Measurements from ENCODE around the gene CACNA2D3.

- TF ChIP-seq, protein P1, sequence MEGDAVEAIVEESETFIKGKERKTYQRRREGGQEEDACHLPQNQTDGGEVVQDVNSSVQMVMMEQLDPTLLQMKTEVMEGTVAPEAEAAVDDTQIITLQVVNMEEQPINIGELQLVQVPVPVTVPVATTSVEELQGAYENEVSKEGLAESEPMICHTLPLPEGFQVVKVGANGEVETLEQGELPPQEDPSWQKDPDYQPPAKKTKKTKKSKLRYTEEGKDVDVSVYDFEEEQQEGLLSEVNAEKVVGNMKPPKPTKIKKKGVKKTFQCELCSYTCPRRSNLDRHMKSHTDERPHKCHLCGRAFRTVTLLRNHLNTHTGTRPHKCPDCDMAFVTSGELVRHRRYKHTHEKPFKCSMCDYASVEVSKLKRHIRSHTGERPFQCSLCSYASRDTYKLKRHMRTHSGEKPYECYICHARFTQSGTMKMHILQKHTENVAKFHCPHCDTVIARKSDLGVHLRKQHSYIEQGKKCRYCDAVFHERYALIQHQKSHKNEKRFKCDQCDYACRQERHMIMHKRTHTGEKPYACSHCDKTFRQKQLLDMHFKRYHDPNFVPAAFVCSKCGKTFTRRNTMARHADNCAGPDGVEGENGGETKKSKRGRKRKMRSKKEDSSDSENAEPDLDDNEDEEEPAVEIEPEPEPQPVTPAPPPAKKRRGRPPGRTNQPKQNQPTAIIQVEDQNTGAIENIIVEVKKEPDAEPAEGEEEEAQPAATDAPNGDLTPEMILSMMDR (IDR thresholded peaks at IDR 0.05; ENCODE audit: poor library complexity) = no peak
- no peak for TF ChIP-seq EZH2phosphoT487 (IDR thresholded peaks at IDR 0.05; ENCODE audit: low read depth, severe bottlenecking, unreplicated experiment)
- TF ChIP-seq EZH2 (IDR thresholded peaks at IDR 0.05; ENCODE audit: borderline replicate concordance) = no peak
Observed at GRCh38 chr3:54304877-54305276, 182.5 kb downstream of the CACNA2D3 start.

All from hepatocyte (in vitro differentiated cells).